ENCODE data around the gene INTS13. TPM values are rescaled to one million over a fixed set of nuclear protein-coding genes. Genes with fewer than 3 reads are reported as not detected.

INTS13 gene
- polyA plus RNA-seq, 1 donor (not counting 4 experiments of a cell fraction or from before 2014, with no cell fraction given): 38.7 TPM

- Histone ChIP-seq H2AFZ (ENCODE audit: control insufficient read depth, low read length) (no peak overlapping the region), H3K9me3 (ENCODE audit: control insufficient read depth, low read depth, low read length) (no peaks in the 10 kb centered on the region), H3K79me2 (ENCODE audit: control insufficient read depth, insufficient read depth, low read length) (peaks cover 5% of the 10 kb centered on the region), H3K4me3 (ENCODE audit: control insufficient read depth in 2 of 3, extremely low read depth in 1 of 3, insufficient read depth in 2 of 3, low read depth in 1 of 3, low read length in 3 of 3) (no peak overlapping the region), H3K9ac (ENCODE audit: control insufficient read depth, extremely low read depth, insufficient read depth, low read length) (no peak overlapping the region), H3K4me1 (ENCODE audit: control insufficient read depth, extremely low read depth, insufficient read depth, low read length) (no peaks in the 10 kb centered on the region), H3K27me3 (ENCODE audit: control insufficient read depth, extremely low read depth, insufficient read depth, low read length) (no peaks in the 10 kb centered on the region), H3K4me2 (ENCODE audit: control insufficient read depth, extremely low read depth, insufficient read depth, low read depth, low read length) (no peak overlapping the region), H4K20me1 (ENCODE audit: control insufficient read depth, extremely low read depth, insufficient read depth, low read length) (no peaks in the 10 kb centered on the region), H3K36me3 (ENCODE audit: control insufficient read depth in 2 of 2, extremely low read depth in 1 of 2, insufficient read depth in 2 of 2, low read length in 2 of 2) (peaks cover 13 to 16% of the 10 kb centered on the region in 2 experiments), H3K27ac (ENCODE audit: control insufficient read depth, insufficient read depth, low read length) (no peak overlapping the region), H3K9me1 (ENCODE audit: control insufficient read depth, extremely low read depth, insufficient read depth, low read length) (no peaks in the 10 kb centered on the region)
- no peak for DNase-seq (ENCODE audit: low read depth, low spot score)
- FAIRE-seq: no peak
- dilution Hi-C loops (cut with MboI; ENCODE audit: extremely low pct_ligation_motif_present, low sequenced_read_pairs): no loop called here
- TF ChIP-seq EZH2 (IDR thresholded peaks at IDR 0.05; ENCODE audit: low read length) (no peak), CTCF (optimal IDR thresholded peaks at IDR 0.05 in 1 of 3, IDR thresholded peaks at IDR 0.05 in 1 of 3, conservative IDR thresholded peaks at IDR 0.05 in 1 of 3; ENCODE audit: extremely low read depth in 1 of 3, insufficient read depth in 2 of 3, low read length in 3 of 3) (no peak)
Observed at GRCh38 chr12:26979733-26980132, 42.0 kb upstream of the INTS13 start.

- H4K20me1 ChIP-seq (ENCODE audit: control insufficient read depth, extremely low read depth, insufficient read depth, low read length): no peaks in the 10 kb centered on the region
- TF ChIP-seq EZH2 (IDR thresholded peaks at IDR 0.05; ENCODE audit: low read length): no peak
- no peak for TF ChIP-seq CTCF (optimal IDR thresholded peaks at IDR 0.05 in 1 of 3, IDR thresholded peaks at IDR 0.05 in 1 of 3, conservative IDR thresholded peaks at IDR 0.05 in 1 of 3; ENCODE audit: extremely low read depth in 1 of 3, insufficient read depth in 2 of 3, low read length in 3 of 3)
- no peak for FAIRE-seq
- no peaks in the 10 kb centered on the region for H3K4me1 ChIP-seq (ENCODE audit: control insufficient read depth, extremely low read depth, insufficient read depth, low read length)
- H3K27ac ChIP-seq (ENCODE audit: control insufficient read depth, insufficient read depth, low read length): no peak overlapping the region
- H3K4me3 ChIP-seq (ENCODE audit: control insufficient read depth in 2 of 3, extremely low read depth in 1 of 3, insufficient read depth in 2 of 3, low read depth in 1 of 3, low read length in 3 of 3): no peak overlapping the region
- dilution Hi-C loops (cut with MboI; ENCODE audit: extremely low pct_ligation_motif_present, low sequenced_read_pairs): no loop called here
- no peaks in the 10 kb centered on the region for H3K27me3 ChIP-seq (ENCODE audit: control insufficient read depth, extremely low read depth, insufficient read depth, low read length)
- DNase-seq (ENCODE audit: low read depth, low spot score): no peak
- H3K9me1 ChIP-seq (ENCODE audit: control insufficient read depth, extremely low read depth, insufficient read depth, low read length): no peaks in the 10 kb centered on the region
- no peaks in the 10 kb centered on the region for H3K9me3 ChIP-seq (ENCODE audit: control insufficient read depth, low read depth, low read length)
- H3K4me2 ChIP-seq (ENCODE audit: control insufficient read depth, extremely low read depth, insufficient read depth, low read depth, low read length): no peak overlapping the region
- peaks cover 5% of the 10 kb centered on the region for H3K79me2 ChIP-seq (ENCODE audit: control insufficient read depth, insufficient read depth, low read length)
- no peak overlapping the region for H3K9ac ChIP-seq (ENCODE audit: control insufficient read depth, extremely low read depth, insufficient read depth, low read length)
- H3K36me3 ChIP-seq (ENCODE audit: control insufficient read depth in 2 of 2, extremely low read depth in 1 of 2, insufficient read depth in 2 of 2, low read length in 2 of 2): peaks cover 16 to 18% of the 10 kb centered on the region in 2 experiments
- no peak overlapping the region for H2AFZ ChIP-seq (ENCODE audit: control insufficient read depth, low read length)
Observed at GRCh38 chr12:26978801-26979200, 41.0 kb upstream of the INTS13 start.

Data from keratinocyte (primary cell).